Left renal pelvis (tissue), 4 donors: ENCODE results near the gene PLXNC1. TPM values are rescaled to one million over a fixed set of nuclear protein-coding genes. Genes with fewer than 3 reads are reported as not detected.

Experiments
- DNase-seq, 4 donors: peaks; one replicate each; pipeline ENCODE4 v3.0.0-alpha.2; 2013; ENCODE audit warnings: low read depth in 4 of 4, low spot score in 3 of 4
- polyA plus RNA-seq, 4 donors: library from polyadenylated mRNA; unstranded; fragments of 120-200 nt; gene quantifications; one replicate each; pipeline ENCODE4 v1.2.1, GENCODE V29; 2013; ENCODE audit not compliant: insufficient read length in 4 of 4

PLXNC1 gene
- polyA plus RNA-seq, 4 donors = 7.1 to 15.6 (median 8.1) TPM

DNA sequence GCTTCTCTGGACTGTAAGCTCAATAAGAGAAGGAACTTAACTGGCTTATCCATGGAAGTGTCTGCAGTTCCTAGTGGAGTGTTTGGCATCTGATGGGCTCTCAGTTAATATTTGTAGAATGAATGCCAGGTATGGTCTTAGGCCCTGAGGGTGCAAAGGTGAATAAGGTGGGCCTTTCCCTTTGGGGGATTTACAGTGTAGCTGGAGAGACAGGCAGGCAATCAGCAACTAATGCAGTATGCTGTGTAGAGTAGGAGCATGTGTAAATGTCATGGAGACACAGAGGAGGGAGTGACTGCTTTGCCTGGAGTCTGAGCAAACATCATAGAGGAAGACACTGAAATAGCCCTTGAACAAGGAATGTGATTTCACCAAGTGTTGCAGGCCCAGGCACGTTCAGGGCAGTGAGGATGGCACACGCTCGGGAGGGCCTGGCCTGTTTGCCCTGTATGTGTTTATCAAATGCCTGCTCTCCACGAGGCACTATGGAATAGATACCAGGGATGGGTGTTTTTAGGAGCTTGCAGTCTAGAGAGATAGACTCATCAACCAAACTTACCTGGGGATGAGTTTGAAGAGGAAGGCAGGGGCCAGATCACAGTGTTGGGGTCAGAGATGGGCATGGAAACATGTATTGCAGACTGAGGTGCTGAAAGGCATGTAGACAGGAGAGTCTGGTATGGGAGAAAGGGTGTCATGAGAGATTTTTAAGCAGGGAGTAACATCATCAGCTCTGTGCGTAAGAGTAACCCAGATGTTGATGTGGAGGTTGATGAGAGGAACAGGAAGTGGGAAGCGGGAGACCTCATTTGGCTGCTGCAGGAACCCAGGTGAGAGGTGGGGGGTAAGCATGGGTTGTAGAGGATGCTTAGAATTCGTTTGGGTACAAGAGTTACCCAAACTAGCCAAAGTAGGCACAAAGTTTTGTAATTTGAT lies 54.1 kb downstream of the PLXNC1 start:
- no peak for DNase-seq

DNA sequence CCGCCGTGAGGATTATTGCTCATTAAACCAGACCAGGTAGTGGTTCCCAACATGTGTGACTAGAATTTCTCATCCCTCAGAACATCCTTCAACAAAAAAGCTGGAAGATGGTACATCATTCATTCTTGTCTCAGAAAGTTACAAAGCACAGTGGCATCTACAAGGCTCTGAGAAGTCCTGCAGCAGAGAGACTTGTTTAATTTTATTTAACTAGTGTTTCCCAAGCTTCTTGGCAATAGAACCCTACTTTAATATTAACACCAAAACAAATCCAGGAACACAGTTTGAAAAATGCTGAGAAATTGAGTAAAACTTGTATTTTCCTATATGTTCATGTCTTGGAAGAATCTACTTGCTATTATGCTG lies 54.8 kb downstream of the PLXNC1 start:
- no peak for DNase-seq

DNA sequence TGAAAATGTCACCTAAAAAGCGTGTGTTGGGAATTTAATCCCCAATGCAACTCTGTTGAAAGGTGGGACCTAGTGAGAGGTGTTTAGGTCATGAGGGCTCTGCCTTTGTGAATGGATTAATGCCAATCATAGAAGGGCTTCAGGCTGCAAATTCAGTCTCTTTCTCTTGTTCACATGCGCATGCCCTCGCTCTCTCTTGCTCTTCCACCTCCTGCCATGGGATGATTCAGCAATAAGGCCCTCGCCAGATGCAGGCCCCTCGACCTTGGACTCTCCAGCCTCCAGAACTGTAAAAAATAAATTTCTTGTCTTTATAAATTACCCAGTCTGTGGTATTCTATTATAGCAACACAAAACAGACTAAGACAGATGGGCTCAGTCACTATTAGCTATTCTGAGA lies 55.4 kb downstream of the PLXNC1 start:
- DNase-seq = no peak

DNA sequence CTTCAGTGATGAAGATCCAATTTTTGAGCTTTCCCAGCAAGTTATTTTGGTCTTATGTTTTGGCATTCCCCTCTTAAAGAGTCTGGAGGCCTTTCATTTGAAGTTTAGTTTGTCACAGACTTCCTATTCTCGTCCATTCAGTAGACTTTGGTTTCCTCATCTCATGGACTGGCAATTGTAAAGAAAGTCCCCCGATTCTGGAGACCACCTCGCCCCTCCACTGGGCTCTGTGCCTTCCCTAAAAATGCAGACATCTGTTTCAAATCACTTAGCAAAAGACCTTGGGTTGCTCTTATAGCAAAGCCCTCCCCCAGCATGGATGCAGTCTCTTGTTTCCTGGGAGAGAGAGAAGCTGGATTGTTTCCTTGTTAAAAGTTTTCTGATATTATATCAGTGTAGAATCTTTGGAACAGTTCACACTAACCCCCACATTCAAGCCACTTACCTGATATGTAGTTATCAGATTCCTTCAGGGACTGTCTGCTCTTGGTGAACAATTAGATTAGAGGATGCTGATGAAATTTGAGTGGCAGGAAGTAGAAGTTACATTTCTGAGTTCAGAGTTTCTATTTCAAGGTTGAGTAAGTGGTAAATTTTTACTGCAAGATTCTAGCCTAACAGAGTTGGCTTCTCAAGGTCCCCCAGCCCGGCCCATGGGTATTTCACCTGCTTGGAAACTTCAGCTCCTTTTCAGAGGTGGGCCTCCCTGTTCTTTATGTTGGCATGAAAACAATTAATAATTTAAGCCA lies 56.3 kb downstream of the PLXNC1 start:
- no peak for DNase-seq

DNA sequence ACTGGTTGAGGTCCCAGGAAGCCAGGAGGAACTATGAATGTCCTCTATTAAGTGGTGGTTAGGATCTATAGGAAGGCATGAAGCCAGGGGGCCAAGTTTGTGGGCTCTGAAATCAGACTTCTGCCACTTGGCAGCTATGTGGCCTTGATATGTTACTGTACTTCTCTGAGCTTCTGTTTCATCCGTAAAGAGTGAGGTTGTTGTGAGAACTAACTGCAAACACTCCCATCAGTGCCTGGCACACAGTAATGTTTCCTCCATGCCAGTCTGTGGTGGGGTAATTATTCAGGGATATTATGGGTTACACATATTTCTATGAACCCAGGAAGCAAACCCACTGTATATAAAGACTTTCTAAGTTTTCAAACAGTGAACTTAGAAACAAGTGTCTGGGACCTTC lies 57.4 kb downstream of the PLXNC1 start:
- no peak for DNase-seq

DNA sequence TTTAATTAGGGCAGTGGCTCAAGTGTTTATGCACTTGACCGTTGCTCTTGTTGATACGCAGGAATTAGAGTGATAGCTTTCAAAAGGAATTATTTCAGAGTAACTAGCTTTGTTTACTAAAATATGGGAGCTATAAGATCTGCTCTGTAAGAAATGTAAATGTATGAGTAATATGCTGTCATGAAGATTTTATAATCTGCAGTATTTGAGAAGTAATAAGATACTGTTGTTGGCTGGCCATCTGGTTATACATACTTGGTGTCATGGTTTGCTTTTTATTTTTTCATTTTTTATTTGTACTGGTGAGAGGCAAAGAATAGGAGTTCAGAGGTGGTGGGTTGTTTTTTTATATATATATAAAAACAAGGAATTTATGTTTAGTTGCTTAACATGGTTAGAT lies 58.5 kb downstream of the PLXNC1 start:
- no peak for DNase-seq

DNA sequence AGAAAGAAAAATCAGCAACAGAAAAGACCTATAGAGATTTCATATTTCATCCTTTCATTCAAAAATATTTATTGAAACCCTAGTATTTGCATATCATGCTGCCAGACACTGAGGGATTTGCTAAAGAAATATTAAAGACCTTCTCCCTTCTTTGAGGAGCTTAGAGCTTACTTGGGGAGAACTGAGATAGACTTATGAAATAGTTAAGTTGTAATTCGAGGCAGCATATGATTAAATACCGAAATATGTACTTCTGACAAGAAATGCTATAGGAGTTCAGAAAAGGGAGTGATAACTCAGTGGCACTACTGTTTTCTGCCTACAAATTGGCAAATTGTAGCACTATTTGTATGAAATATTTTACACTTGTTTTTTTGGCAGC lies 59.1 kb downstream of the PLXNC1 start:
- DNase-seq = no peak

DNA sequence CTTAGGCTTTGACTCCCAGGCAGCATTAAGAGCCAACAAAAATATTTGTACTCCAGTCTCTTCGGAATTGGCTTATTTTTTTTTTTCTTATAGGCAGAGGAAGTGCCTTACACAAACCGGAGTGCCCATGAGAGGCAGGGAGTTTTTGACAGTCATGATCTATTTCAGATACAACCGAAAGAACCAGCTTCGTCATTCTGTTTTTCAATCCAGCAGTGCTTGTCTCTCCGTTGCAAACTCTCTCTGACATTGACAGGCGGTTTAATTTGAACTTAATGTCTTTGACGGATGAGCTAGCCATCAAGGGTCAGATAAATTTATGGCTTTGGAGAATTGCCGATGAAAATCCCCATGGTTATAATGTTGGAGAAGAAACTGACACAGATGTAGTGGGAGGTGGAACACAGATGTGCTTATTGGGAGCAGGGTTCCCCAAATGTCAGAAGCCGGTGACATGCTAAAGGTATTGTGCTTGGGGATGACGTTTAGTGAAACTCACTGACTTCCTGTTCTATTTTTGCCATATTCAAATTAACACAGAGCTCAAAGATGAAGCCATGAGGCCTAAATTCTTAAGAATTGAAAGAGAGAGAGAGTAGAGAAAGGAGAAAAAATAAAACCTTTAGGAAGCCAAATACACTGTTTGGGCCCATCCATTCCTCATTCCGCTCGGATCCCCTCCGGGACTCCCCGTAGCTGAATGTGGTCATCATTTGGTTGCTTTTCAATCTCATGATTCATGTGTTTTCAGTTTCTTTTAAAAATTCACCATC lies 59.7 kb downstream of the PLXNC1 start:
- no peak for DNase-seq

DNA sequence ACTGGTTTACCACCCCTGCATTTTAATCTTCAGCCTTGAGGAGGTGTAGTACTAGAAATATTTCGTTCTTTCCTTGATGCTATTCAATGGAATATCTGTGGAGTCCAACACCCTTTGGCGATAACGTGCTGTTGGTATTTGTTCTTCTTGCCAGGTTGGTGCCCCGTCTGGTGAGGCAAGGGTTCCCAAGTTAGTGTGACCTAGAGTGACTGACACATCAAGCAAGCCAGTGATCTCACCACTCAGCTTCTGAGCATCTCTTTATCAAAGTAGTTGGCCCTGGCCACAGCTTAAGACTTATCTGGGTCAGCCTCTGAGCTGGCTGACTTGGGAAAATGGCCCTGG lies 60.2 kb downstream of the PLXNC1 start:
- no peak for DNase-seq

DNA sequence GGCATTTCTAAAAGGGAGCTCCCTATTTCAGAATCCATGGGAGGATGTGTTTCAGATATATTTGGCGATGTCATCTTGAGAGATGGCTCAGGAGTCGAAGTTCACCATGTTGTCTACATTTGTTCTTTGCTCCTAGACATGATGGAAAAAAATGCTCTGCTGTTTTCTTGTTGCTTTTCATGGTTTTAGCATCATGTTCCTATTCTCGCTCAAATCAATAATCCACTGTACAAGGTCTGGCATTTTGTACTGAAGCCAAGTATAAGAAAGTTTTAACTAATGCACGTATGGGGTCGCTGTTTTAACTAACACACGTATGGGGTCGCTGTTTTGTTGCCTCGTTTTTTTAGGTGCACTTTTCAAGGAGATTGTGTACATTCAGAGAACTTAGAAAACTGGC lies 60.9 kb downstream of the PLXNC1 start:
- DNase-seq = no peak

DNA sequence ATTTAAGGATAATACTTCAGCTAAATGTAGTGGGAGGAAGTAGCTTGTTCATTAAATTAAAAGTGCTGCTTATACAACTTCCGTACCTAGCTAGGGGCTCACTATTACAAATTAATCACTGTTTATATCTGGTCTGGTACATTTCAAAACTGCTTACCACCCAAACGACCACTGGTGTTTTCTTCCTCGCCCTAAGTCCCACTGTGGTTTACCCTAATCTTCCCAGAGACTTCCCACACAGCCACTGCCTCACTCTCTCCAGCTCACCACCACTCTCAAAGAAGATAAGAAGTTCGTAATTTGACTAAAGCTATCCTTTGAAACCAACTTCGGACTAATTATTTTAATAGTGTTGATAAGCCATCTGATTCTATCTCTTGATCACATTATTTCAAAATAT lies 62.6 kb downstream of the PLXNC1 start:
- no peak for DNase-seq

DNA sequence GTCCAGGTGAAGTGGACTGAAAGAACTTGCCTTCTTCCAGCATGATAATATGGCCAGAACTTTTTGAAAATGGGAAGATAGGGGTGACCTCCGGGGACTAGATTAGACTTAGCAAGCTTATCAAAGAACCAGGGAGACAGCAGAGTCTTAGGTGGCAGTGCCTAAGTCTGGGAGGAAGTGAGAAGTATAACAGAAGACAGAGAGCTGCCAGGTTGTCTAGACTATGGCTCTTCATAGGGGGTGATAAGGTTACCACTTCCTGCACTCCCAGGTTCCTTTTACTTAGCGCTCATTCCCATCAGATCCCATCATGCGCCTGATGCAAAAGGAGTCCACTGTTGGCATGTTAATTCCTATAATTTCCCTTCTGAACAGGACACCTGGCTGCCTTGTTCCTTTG lies 69.9 kb downstream of the PLXNC1 start:
- no peak for DNase-seq

DNA sequence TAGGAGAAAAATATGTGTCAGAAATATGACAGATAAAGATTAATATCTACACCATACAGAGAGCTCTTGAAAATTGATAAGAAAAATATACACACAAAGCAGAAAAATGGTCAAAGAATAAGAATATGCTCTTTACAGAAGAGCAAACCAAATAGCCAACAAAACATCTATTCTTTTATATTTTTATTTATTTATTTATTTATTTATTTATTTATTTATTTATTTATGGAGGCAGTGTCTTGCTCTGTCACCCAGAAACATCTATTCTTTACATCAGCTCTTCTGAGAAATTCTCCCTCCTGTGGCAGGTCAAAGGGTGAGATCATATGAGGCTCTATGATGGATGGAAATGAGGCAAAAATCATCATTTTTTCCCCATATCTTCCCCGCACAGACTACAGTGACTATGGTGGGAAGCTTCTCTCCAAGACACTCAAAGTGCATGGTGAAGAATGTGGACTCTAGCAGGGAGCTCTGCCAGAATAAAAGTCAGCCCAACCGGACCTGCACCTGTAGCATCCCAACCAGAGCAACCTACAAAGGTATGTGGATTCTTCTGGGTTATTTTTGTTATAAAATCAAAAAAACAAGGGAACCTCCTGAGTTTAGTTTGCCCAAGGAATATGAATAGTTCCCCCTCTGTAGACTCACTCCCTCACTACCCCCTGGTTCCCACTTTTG lies 71.4 kb downstream of the PLXNC1 start:
- no peak for DNase-seq

DNA sequence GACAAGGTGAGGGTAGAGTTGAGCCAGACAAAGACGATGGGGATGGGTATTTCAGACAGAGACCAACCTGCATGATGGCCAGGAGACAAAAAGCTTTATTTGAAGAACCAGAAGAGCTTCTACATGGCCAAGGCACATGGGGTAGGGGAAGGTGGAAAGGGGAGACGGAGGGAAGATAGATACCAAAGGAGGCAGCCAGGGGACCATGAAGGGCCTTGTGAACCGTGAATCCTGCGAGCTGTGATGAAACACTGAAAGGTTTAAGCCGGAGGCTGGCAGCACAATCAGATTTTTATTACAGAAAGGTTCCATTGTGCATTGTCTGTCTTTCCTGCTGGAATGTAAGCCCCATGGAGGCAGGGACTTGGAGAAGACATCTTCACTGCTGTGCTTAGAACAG lies 72.4 kb downstream of the PLXNC1 start:
- no peak for DNase-seq

DNA sequence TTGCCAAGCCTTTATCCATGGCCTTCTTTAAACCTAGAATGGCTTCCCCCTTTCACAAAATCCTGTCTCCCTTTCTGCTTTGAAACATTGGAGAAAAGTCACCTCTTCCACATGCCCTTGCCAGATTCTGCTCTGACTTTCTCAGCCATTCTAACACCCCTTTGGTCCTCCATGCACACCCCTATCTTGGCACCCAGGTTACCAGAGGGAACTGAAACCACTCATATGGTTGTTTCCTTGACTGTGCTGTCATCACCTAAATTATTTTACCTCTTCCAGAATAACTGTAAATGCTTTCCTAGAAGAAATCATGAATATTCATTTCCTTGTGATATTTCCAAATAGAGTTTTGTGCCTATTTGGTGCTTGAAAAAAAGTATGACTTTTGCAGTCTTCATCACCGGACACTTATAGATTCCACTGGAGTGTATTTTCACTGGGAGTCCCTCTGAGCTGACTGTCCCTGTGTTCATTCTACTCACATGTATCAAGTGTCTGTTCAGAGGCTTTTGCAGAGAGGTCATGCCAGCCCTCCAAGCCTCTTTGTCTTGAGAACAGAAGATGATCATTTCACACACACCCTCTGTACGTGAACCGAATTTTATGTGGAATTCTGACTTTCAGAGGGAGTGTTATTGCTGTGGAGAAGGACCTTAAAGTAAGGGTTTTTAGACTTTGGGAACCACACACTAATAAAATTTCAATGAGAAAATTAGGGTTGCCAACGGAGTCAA lies 74.1 kb downstream of the PLXNC1 start:
- DNase-seq = no peak

DNA sequence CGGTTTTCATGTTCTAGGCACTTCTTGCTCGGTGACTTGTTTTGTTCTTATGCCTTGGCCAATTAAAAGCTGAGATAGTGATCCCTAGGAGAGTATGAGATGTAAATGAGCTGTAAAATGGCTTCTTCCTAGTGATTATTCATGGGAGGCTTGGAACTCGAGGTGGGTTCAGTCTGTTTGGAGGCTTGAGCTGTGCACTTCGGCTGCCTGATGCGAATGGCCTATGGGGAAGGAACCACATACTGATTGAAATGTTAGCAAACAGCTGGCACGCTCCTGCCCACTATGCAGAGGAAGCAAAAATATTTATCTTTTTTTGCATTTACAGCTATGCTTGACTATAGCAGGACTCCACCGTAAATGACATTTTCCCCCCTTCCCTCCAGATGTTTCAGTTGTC lies 75.5 kb downstream of the PLXNC1 start:
- no peak for DNase-seq

DNA sequence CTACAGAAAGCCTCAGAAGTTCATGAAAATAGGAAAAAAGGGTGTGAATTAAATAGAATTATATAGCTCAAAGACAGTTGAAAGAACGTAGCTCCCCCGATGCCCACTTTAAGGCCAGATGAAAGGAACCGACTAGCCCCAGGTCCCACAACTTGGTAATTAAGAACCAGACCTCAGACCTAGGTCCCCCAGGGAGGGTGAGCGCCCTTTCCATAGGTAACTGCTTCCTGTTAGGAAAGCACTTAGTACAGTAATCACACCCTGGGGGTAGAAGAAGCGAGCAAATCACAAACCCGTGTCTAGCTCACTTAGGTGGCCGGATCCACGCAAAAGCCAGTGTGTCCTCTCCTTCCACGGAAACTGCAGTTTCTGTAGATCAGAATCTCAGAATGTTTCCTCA lies 77.1 kb downstream of the PLXNC1 start:
- DNase-seq = no peak

DNA sequence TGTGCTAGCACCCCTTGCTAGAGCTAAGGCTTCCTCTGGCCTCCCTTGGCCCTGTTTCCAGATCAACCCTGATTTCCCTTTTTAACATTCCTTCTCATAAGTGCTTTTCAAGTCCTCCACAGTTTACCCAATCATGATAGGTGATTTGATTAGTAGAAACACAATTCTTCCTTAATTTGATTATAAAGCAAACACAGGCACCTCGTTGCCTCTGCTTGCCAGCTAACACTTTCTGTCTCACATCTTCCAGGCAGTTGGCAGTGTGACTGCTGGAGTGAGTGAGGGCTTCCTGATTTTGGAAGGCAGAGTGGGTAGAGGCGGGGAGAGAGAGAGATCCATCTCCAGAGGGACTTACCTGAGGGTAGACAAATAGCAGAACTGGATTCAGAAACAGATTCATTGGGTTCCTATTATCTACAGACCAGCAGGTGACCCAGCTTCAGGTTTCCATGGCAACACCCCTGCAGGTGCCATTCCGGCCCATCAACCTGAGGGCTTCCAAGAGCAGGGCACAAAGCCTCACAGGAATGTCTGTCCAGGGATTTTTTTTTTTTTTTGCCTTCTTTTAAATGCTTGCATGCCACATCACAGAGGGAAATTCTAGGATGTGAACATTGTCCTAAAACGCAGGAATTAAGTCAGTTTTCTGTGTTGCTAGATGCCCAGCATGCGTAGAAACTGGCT lies 77.7 kb downstream of the PLXNC1 start:
- DNase-seq = no peak

DNA sequence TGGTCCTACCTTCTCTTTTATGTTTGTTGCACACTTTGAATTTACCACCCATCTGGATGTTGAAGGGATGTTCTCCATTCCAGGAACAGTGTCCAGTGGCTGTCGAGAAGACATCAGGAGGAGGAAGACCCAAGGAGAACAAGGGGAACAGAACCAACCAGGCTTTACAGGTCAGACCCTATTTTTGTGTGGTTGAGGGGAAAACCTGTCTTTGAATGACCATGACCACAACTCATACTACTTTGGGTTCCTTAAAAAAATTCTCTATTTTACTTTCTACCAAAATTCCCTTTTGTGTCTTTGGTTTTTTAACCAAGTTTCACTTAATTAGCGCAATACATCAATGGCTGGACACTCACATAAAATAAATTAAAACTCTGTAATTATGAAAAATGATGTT lies 78.7 kb downstream of the PLXNC1 start:
- DNase-seq = no peak

DNA sequence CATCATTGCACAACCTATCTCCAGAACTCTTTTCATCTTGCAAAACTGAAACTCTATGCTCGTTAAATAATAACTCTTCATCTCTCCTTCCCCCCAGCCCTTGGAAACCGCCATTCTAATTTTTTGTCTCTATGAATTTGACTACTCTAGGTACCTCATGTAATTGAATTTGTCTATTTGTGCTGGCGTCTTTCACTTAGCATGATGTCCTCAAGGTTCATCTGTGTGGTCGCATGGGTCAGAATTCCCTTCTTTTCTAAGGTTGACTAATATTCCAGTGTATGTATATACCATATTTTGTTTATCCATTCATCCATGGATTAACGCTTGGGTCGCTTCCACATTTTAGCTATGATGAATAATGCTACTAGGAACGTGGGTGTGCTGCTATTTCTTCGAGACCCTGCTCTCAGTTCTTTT lies 80.1 kb downstream of the PLXNC1 start:
- no peak for DNase-seq
